Mesenchymal stem cell (in vitro differentiated cells and primary cell): ENCODE measurements around the gene KLHL1.

ENCODE experiments used
- DNase-seq: peaks from one replicate; pipeline ENCODE4 v3.0.0-alpha.2; 2013
- H2AFZ ChIP-seq: one replicate; pipeline ENCODE4 v1.6.1; 2013; ENCODE audit warnings: low read depth, mild to moderate bottlenecking, control low read depth, inconsistent platforms, low read length, moderate library complexity
- H2AK5ac ChIP-seq: 2 replicates; pipeline ENCODE4 v1.6.1; 2013; ENCODE audit warnings: low read length, moderate library complexity, mild to moderate bottlenecking, inconsistent platforms; ENCODE audit not compliant: severe bottlenecking
- H2BK120ac ChIP-seq: one replicate; pipeline ENCODE4 v1.6.1; 2013; ENCODE audit warnings: low read depth, mild to moderate bottlenecking, inconsistent platforms, low read length, moderate library complexity
- H2BK12ac ChIP-seq, 2 experiments: one replicate each; pipeline ENCODE4 v1.6.1; 2013; ENCODE audit warnings: inconsistent platforms in 2 of 2, low read length in 2 of 2, mild to moderate bottlenecking in 2 of 2, moderate library complexity in 2 of 2, control low read depth in 1 of 2
- H2BK15ac ChIP-seq: one replicate; pipeline ENCODE4 v1.6.1; 2013; ENCODE audit warnings: mild to moderate bottlenecking, low read depth, inconsistent platforms; ENCODE audit not compliant: poor library complexity, severe bottlenecking
- H2BK5ac ChIP-seq: 2 replicates; pipeline ENCODE4 v1.6.1; 2013; ENCODE audit warnings: low read depth, mild to moderate bottlenecking, low read length, control low read depth, inconsistent platforms; ENCODE audit not compliant: poor library complexity, severe bottlenecking
- H3K14ac ChIP-seq, 2 experiments: one replicate each; pipeline ENCODE4 v1.6.1; 2013; ENCODE audit warnings: inconsistent platforms in 2 of 2, low read length in 2 of 2, control low read depth in 1 of 2, mild to moderate bottlenecking in 1 of 2, moderate library complexity in 1 of 2
- H3K18ac ChIP-seq, 2 experiments: one replicate each; pipeline ENCODE4 v1.6.1; 2013; ENCODE audit warnings: inconsistent platforms in 2 of 2, low read length in 2 of 2, control low read depth in 1 of 2, low read depth in 1 of 2, mild to moderate bottlenecking in 1 of 2
- H3K23ac ChIP-seq, 2 experiments: one replicate each; pipeline ENCODE4 v1.6.1; 2013; ENCODE audit warnings: inconsistent platforms in 2 of 2, low read length in 2 of 2, mild to moderate bottlenecking in 2 of 2, moderate library complexity in 2 of 2, control low read depth in 1 of 2
- H3K27ac ChIP-seq: 2 replicates; pipeline ENCODE4 v1.5.1; 2013; ENCODE audit warnings: mild to moderate bottlenecking, moderate library complexity, low read length, control low read depth, inconsistent platforms; ENCODE audit not compliant: poor library complexity, severe bottlenecking
- H3K27me3 ChIP-seq, 2 experiments: 2 replicates each; pipeline versions ENCODE4 v1.6.1 to v1.7.0; 2013; ENCODE audit warnings: low read length in 2 of 2, mild to moderate bottlenecking in 2 of 2, moderate library complexity in 2 of 2, control low read depth in 1 of 2, inconsistent platforms in 1 of 2; ENCODE audit not compliant: control insufficient read depth in 1 of 2, insufficient read depth in 1 of 2
- H3K36me3 ChIP-seq, 2 experiments: 2 replicates each; pipeline versions ENCODE4 v1.6.1 to v1.7.0; 2013; ENCODE audit warnings: low read length in 2 of 2, control low read depth in 1 of 2, inconsistent platforms in 1 of 2, low read depth in 1 of 2, mild to moderate bottlenecking in 1 of 2; ENCODE audit not compliant: insufficient read depth in 2 of 2, control insufficient read depth in 1 of 2
- H3K4ac ChIP-seq, 2 experiments: one replicate each; pipeline ENCODE4 v1.6.1; 2013; ENCODE audit warnings: inconsistent platforms in 2 of 2, low read length in 2 of 2, mild to moderate bottlenecking in 2 of 2, moderate library complexity in 2 of 2, control low read depth in 1 of 2, low read depth in 1 of 2
- H3K4me1 ChIP-seq: 2 replicates; pipeline ENCODE4 v1.6.1; 2013; ENCODE audit warnings: low read depth, low read length, control low read depth; ENCODE audit not compliant: control insufficient read depth, insufficient read depth
- H3K4me2 ChIP-seq: 2 replicates; pipeline ENCODE4 v1.6.1; 2013; ENCODE audit warnings: low read length, mild to moderate bottlenecking, inconsistent platforms; ENCODE audit not compliant: poor library complexity, severe bottlenecking
- H3K4me3 ChIP-seq, 2 experiments: 2 replicates each; pipeline versions ENCODE4 v1.5.1 to v1.7.0; 2013; ENCODE audit warnings: low read length in 2 of 2, mild to moderate bottlenecking in 2 of 2, control low read depth in 1 of 2, low read depth in 1 of 2; ENCODE audit not compliant: insufficient read depth in 1 of 2
- H3K79me1 ChIP-seq: replicated peaks from 2 replicates; pipeline ENCODE4 v1.6.1; 2013; ENCODE audit warnings: mild to moderate bottlenecking, control low read depth, low read length, inconsistent platforms; ENCODE audit not compliant: poor library complexity, severe bottlenecking
- H3K9ac ChIP-seq: 2 replicates; pipeline ENCODE4 v1.7.0; 2013; ENCODE audit warnings: mild to moderate bottlenecking, low read length, moderate library complexity
- H3K9me3 ChIP-seq: 2 replicates; pipeline ENCODE4 v1.7.0; 2013; ENCODE audit warnings: mild to moderate bottlenecking, low read length; ENCODE audit not compliant: control insufficient read depth
- H4K8ac ChIP-seq: one replicate; pipeline ENCODE4 v1.6.1; 2013; ENCODE audit warnings: inconsistent platforms, mild to moderate bottlenecking, low read length, moderate library complexity
- H4K91ac ChIP-seq: one replicate; pipeline ENCODE4 v1.6.1; 2013; ENCODE audit warnings: mild to moderate bottlenecking, low read length, inconsistent platforms
- WGBS: methylation state at CpG from one replicate; pipeline ENCODE4 v1.1.7; 2013; ENCODE audit warnings: mixed read lengths; 5-methylcytosine and 5-hydroxymethylcytosine counted together

Gene KLHL1

DNA sequence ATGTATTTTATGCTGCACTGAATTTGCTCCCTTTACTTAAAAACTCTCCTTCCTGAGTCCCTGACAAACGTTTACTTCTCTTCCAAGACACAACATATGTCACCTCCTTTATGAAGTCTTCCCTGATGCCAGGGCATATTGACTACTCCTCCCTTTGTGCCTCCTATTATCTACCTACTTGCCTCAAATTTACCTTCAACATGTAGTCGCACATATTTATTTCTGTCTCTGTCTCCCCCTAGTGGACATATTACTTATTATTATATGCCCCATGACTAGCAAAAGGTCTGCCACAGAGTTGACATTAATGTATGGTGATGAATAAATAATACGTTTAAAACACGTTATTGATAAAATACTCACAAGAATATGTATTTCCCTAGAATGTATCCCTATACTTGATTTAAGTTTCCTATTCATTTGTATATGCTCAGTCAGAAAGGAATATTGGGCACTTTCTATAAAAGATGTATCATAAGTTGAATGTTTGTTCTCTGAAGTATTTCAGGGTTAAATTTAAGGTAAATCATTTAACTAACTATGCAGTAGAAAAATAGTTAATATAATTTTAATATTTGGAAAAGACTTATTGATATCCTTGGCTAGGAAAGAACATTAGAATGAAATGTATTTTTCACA is 250.9 kb downstream of the KLHL1 start:
- no peak overlapping the region for H3K9ac ChIP-seq
- H3K27me3 ChIP-seq, result no peaks in the 10 kb centered on the region
- H2BK5ac ChIP-seq, result no peak overlapping the region
- H2AFZ ChIP-seq, result no peak overlapping the region
- WGBS, result 8% methylated on average over 2 of the region's 4 CpGs
- H2BK15ac ChIP-seq, result no peak overlapping the region
- H3K79me1 ChIP-seq, result no peaks in the 10 kb centered on the region
- H3K9me3 ChIP-seq, result no peaks in the 10 kb centered on the region
- no peak overlapping the region for H4K91ac ChIP-seq
- no peak overlapping the region for H3K27ac ChIP-seq
- no peak overlapping the region for H3K4me2 ChIP-seq
- no peak overlapping the region for H2BK120ac ChIP-seq
- peak; percentile 49 for DNase-seq
- H3K4me3 ChIP-seq, result no peak overlapping the region
- no peak overlapping the region for H3K4ac ChIP-seq
- H3K14ac ChIP-seq, result no peak overlapping the region
- no peak overlapping the region for H3K23ac ChIP-seq
- no peak overlapping the region for H2BK12ac ChIP-seq
- no peaks in the 10 kb centered on the region for H3K36me3 ChIP-seq
- H3K18ac ChIP-seq, result no peak overlapping the region
- no peak overlapping the region for H4K8ac ChIP-seq
- no peak overlapping the region for H2AK5ac ChIP-seq
- no peaks in the 10 kb centered on the region for H3K4me1 ChIP-seq

DNA sequence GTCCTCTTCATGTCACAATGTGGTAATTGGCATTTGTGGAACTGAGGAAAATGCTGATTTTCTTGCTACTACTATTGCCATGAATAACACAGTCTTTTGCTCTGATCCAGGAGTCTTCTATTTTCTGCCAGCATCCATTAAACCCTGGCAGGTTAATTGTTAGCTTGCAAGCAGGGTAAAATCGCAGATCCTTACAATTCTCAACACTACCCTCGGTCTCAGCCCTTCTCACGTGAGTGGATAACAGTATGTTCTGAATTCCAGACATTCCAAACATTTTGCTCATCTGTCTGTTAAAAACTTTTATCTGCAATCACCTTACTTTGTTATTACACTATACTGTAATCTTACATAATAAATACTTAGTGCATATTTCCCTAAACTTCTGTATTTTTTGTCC is 251.9 kb downstream of the KLHL1 start:
- H3K79me1 ChIP-seq, result no peaks in the 10 kb centered on the region
- no peak overlapping the region for H3K4me2 ChIP-seq
- H2BK120ac ChIP-seq, result no peak overlapping the region
- no peak overlapping the region for H3K9ac ChIP-seq
- H2BK12ac ChIP-seq, result no peak overlapping the region
- H3K4ac ChIP-seq, result no peak overlapping the region
- no peak overlapping the region for H3K18ac ChIP-seq
- H3K9me3 ChIP-seq, result no peaks in the 10 kb centered on the region
- no peak overlapping the region for H2BK15ac ChIP-seq
- H4K8ac ChIP-seq, result no peak overlapping the region
- H4K91ac ChIP-seq, result no peak overlapping the region
- no peak overlapping the region for H3K4me3 ChIP-seq
- H3K14ac ChIP-seq, result no peak overlapping the region
- peak overlapping the region; percentile 65 for H3K27ac ChIP-seq
- H3K27me3 ChIP-seq, result no peaks in the 10 kb centered on the region
- WGBS, result 10% methylated on average over 3 of the region's 3 CpGs
- DNase-seq, result no peak
- no peak overlapping the region for H2AK5ac ChIP-seq
- no peak overlapping the region for H2AFZ ChIP-seq
- no peaks in the 10 kb centered on the region for H3K4me1 ChIP-seq
- no peaks in the 10 kb centered on the region for H3K36me3 ChIP-seq
- no peak overlapping the region for H2BK5ac ChIP-seq
- no peak overlapping the region for H3K23ac ChIP-seq

DNA sequence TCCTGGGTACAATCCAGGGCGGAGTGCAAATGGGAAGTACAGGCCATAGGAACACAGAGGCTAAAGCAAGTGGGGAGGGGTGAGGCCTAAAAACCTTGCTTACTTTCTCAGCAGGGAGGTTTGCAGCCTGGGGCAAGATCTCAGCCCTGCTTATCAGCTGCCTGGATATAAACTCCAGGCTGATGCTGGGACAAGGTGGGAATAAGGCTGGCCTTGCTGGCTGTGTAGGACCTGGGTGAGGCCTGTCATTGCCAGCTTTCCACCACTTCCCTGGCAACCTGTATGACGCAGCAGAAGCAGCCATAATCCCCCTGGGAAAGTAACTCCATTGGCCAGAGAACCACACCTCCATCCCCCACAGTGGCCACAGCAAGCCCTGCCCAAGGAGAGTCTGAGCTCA is 279.7 kb downstream of the KLHL1 start:
- Histone ChIP-seq H3K27me3 (no peaks in the 10 kb centered on the region), H4K8ac (no peak overlapping the region), H3K27ac (no peak overlapping the region), H3K23ac (no peak overlapping the region), H2BK5ac (no peak overlapping the region), H4K91ac (no peak overlapping the region), H2AK5ac (no peak overlapping the region), H2AFZ (no peak overlapping the region), H3K9me3 (peaks cover 9% of the 10 kb centered on the region), H2BK12ac (no peak overlapping the region), H3K4me1 (no peaks in the 10 kb centered on the region), H3K9ac (no peak overlapping the region), H3K4me2 (no peak overlapping the region), H3K14ac (no peak overlapping the region), H3K18ac (no peak overlapping the region), H3K79me1 (no peaks in the 10 kb centered on the region), H2BK120ac (no peak overlapping the region), H3K4ac (no peak overlapping the region), H2BK15ac (no peak overlapping the region), H3K36me3 (no peaks in the 10 kb centered on the region), H3K4me3 (no peak overlapping the region)
- WGBS, result 92% methylated on average over 2 of the region's 2 CpGs
- DNase-seq, result no peak

DNA sequence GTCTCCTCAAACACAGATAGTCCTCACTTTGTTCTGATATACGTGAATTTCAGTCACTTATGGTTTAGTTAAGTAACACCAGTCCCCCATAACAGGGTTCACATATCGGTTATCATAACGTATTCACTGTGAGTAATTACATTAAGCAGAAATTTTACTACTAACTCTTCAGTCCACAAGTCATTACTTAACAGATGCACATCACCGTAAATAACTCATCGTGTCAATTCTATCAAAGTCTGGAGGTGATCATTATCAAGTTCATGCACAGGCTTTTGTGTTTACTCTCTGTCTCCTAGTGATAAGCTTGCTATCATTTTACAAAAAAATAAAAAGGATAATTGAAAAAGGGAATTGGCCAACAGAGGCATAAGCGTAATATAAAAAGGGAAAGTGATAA is 288.1 kb downstream of the KLHL1 start:
- H3K36me3 ChIP-seq, result no peaks in the 10 kb centered on the region
- H3K4me1 ChIP-seq, result no peaks in the 10 kb centered on the region
- no peak overlapping the region for H3K9ac ChIP-seq
- H3K4ac ChIP-seq, result no peak overlapping the region
- no peak overlapping the region for H2BK12ac ChIP-seq
- H3K79me1 ChIP-seq, result no peaks in the 10 kb centered on the region
- H2AK5ac ChIP-seq, result no peak overlapping the region
- H2AFZ ChIP-seq, result no peak overlapping the region
- peaks cover under 1% of the 10 kb centered on the region for H3K9me3 ChIP-seq
- no peak overlapping the region for H3K4me2 ChIP-seq
- 98% methylated on average over 6 of the region's 6 CpGs for WGBS
- no peak overlapping the region for H4K8ac ChIP-seq
- no peak overlapping the region for H4K91ac ChIP-seq
- no peak overlapping the region for H3K27ac ChIP-seq
- H3K23ac ChIP-seq, result no peak overlapping the region
- no peak overlapping the region for H2BK5ac ChIP-seq
- no peak overlapping the region for H2BK15ac ChIP-seq
- H3K4me3 ChIP-seq, result no peak overlapping the region
- H3K18ac ChIP-seq, result no peak overlapping the region
- H3K14ac ChIP-seq, result no peak overlapping the region
- DNase-seq, result no peak
- no peaks in the 10 kb centered on the region for H3K27me3 ChIP-seq
- H2BK120ac ChIP-seq, result no peak overlapping the region
